CD4-positive, CD25-positive, alpha-beta regulatory T cell (primary cell): Measurements from ENCODE around the gene CA5A. TPM values are rescaled to one million over a fixed set of nuclear protein-coding genes. Genes with fewer than 3 reads are reported as not detected.
A peak's percentile ranks its signal among the peaks of the same experiment; 100 is the strongest.
"Not testable (repeated sequence)": the region's sequence is repeated elsewhere in the genome, so short reads cannot be mapped to it uniquely, and the experiment has no call there.

Source experiments
- ATAC-seq, 2 donors: fragments of 150-1000 bp; cut with Tn5 transposase; one replicate each; pipeline ENCODE4 v1.10.0; 2021; ENCODE audit warnings: low read depth in 2 of 2, moderate number of reproducible peaks in 2 of 2, moderate library complexity in 1 of 2
- DNase-seq, 3 donors: peaks; one replicate each; pipeline versions ENCODE4 v3.0.0 to v3.0.0-alpha.2; 2012 to 2022; ENCODE audit warnings: mixed read lengths in 1 of 3
- H3K27ac ChIP-seq: one replicate; pipeline ENCODE4 v1.7.0; 2013; ENCODE audit warnings: mild to moderate bottlenecking, low read length; ENCODE audit not compliant: insufficient read depth, poor library complexity, severe bottlenecking
- H3K27me3 ChIP-seq: one replicate; pipeline ENCODE4 v1.7.0; 2013; ENCODE audit warnings: low read length; ENCODE audit not compliant: control insufficient read depth, insufficient read depth
- H3K36me3 ChIP-seq: one replicate; pipeline ENCODE4 v1.7.0; 2013; ENCODE audit warnings: mild to moderate bottlenecking, low read length, moderate library complexity; ENCODE audit not compliant: control insufficient read depth, insufficient read depth
- H3K4me1 ChIP-seq: 2 replicates; pipeline ENCODE4 v1.7.0; 2013; ENCODE audit warnings: mild to moderate bottlenecking, low read length; ENCODE audit not compliant: insufficient read depth, control insufficient read depth, poor library complexity, severe bottlenecking
- H3K4me3 ChIP-seq: one replicate; pipeline ENCODE4 v1.7.0; 2013; ENCODE audit warnings: low read depth, mild to moderate bottlenecking, low read length, moderate library complexity
- H3K9me3 ChIP-seq, 2 experiments: 1 replicate in 1 of 2; 2 replicates in 1 of 2; pipeline ENCODE4 v1.7.0; 2013; ENCODE audit warnings: low read length in 2 of 2, mild to moderate bottlenecking in 1 of 2, moderate library complexity in 1 of 2; ENCODE audit not compliant: control insufficient read depth in 2 of 2
- H3K27ac Mint-ChIP-seq, 3 donors: one replicate each; pipeline ENCODE4 v1.8.0; 2020 to 2022; ENCODE audit warnings: mild to moderate bottlenecking in 3 of 3, mixed read lengths in 3 of 3, moderate library complexity in 2 of 3
- H3K27me3 Mint-ChIP-seq: one replicate; pipeline ENCODE4 v1.8.0; 2022; ENCODE audit warnings: mild to moderate bottlenecking, mixed read lengths
- H3K36me3 Mint-ChIP-seq: one replicate; pipeline ENCODE4 v1.8.0; 2020; ENCODE audit warnings: mixed read lengths
- H3K4me1 Mint-ChIP-seq, 4 donors: one replicate each; pipeline ENCODE4 v1.8.0; 2020 to 2022; ENCODE audit warnings: mixed read lengths in 4 of 4, mild to moderate bottlenecking in 1 of 4
- H3K4me3 Mint-ChIP-seq, 4 donors: one replicate each; pipeline ENCODE4 v1.8.0; 2020 to 2022; ENCODE audit warnings: mild to moderate bottlenecking in 4 of 4, mixed read lengths in 4 of 4, moderate library complexity in 3 of 4
- H3K9me3 Mint-ChIP-seq, 7 donors: one replicate each; pipeline ENCODE4 v1.8.0; 2020 to 2022; ENCODE audit warnings: mixed read lengths in 7 of 7, mild to moderate bottlenecking in 3 of 7, moderate library complexity in 2 of 7
- polyA plus RNA-seq, 4 donors: library from polyadenylated mRNA; unstranded; fragments of 300-500 nt; fragmentation: Illumina TruSeq; gene quantifications; one replicate each; pipeline ENCODE4 v1.2.3, GENCODE V29; 2021
- total RNA-seq: library from RNA; stranded (reverse); gene quantifications from one replicate; pipeline ENCODE4 v1.2.3, GENCODE V29; 2022

The CA5A gene
- total and polyA plus RNA-seq, 5 donors from 2014 or later: not detected

GRCh38 chr16:87909203-87909935 is 27.0 kb downstream of the CA5A start:
- not testable (repeated sequence) for H3K4me1 ChIP-seq, H3K27me3 ChIP-seq, H3K9me3 Mint-ChIP-seq, H3K4me1 Mint-ChIP-seq, H3K9me3 ChIP-seq, H3K36me3 ChIP-seq, H3K27me3 Mint-ChIP-seq, H3K4me3 ChIP-seq, H3K27ac ChIP-seq, H3K36me3 Mint-ChIP-seq
- Mint-ChIP-seq H3K4me3 (peak overlapping the region in 1 of 4 donors; percentile 59), H3K27ac (peak overlapping the region in 1 of 3 donors; percentile 32)
- peak; percentile 80 to 85 for ATAC-seq
- DNase-seq: peak; percentile 59 to 78 (median 76)

GRCh38 chr16:87908101-87908500 is 28.2 kb downstream of the CA5A start:
- H3K36me3 ChIP-seq, H3K9me3 ChIP-seq, DNase-seq, H3K4me3 ChIP-seq, H3K36me3 Mint-ChIP-seq, H3K4me1 Mint-ChIP-seq, H3K4me3 Mint-ChIP-seq, H3K27ac ChIP-seq, ATAC-seq, H3K27me3 Mint-ChIP-seq, H3K4me1 ChIP-seq, H3K9me3 Mint-ChIP-seq, H3K27me3 ChIP-seq: not testable (repeated sequence)
- peak overlapping the region in 1 of 3 donors; percentile 6 for H3K27ac Mint-ChIP-seq

GRCh38 chr16:87905521-87905920 is 30.8 kb downstream of the CA5A start:
- H3K36me3 ChIP-seq, H3K4me1 Mint-ChIP-seq, H3K27me3 ChIP-seq, DNase-seq, H3K9me3 Mint-ChIP-seq, H3K4me3 ChIP-seq, H3K36me3 Mint-ChIP-seq, H3K4me1 ChIP-seq, H3K9me3 ChIP-seq, H3K27ac ChIP-seq, H3K27ac Mint-ChIP-seq, H3K4me3 Mint-ChIP-seq, ATAC-seq, H3K27me3 Mint-ChIP-seq: not testable (repeated sequence)

GRCh38 chr16:87904963-87905362 is 31.4 kb downstream of the CA5A start:
- not testable (repeated sequence) for H3K27me3 ChIP-seq, H3K9me3 ChIP-seq, H3K4me3 Mint-ChIP-seq, H3K4me1 Mint-ChIP-seq, H3K36me3 ChIP-seq, H3K4me3 ChIP-seq, H3K4me1 ChIP-seq, H3K27me3 Mint-ChIP-seq, H3K36me3 Mint-ChIP-seq, H3K27ac Mint-ChIP-seq, ATAC-seq, H3K9me3 Mint-ChIP-seq, H3K27ac ChIP-seq, DNase-seq

- not testable (repeated sequence) for ATAC-seq, H3K27ac Mint-ChIP-seq, H3K36me3 Mint-ChIP-seq, H3K27ac ChIP-seq, H3K9me3 ChIP-seq, H3K27me3 Mint-ChIP-seq, H3K27me3 ChIP-seq, H3K4me3 ChIP-seq, H3K4me3 Mint-ChIP-seq, DNase-seq, H3K9me3 Mint-ChIP-seq, H3K36me3 ChIP-seq
- H3K4me1 ChIP-seq: peaks cover 26% of the 10 kb centered on the region
- peaks cover 0 to 30% (median 21%) of the 10 kb centered on the region in 4 donors for H3K4me1 Mint-ChIP-seq
Measured at GRCh38 chr16:87900489-87900888, 35.8 kb downstream of the CA5A start.

- peak in 1 of 3 donors; percentile 84 for DNase-seq
- Histone ChIP-seq H3K4me3 (no peak overlapping the region), H3K36me3 (no peaks in the 10 kb centered on the region), H3K27me3 (no peaks in the 10 kb centered on the region), H3K9me3 (no peaks in the 10 kb centered on the region), H3K4me1 (peaks cover 27% of the 10 kb centered on the region), H3K27ac (peak overlapping the region; percentile 41)
- peaks cover 0 to 35% (median 22%) of the 10 kb centered on the region in 4 donors for H3K4me1 Mint-ChIP-seq
- H3K4me3 Mint-ChIP-seq: peak overlapping the region in 3 of 4 donors; percentile 52 to 74 (median 64)
- peak overlapping the region; percentile 93 to 97 (median 93) for H3K27ac Mint-ChIP-seq
- peak; percentile 44 to 58 for ATAC-seq
- H3K36me3 Mint-ChIP-seq: no peaks in the 10 kb centered on the region
- H3K9me3 Mint-ChIP-seq: no peaks in the 10 kb centered on the region
- H3K27me3 Mint-ChIP-seq: no peaks in the 10 kb centered on the region
Measured at GRCh38 chr16:87897521-87898505, 38.5 kb downstream of the CA5A start.

GRCh38 chr16:87896924-87897520 is 39.3 kb downstream of the CA5A start:
- not testable (repeated sequence) for H3K9me3 ChIP-seq, H3K27me3 Mint-ChIP-seq, H3K27me3 ChIP-seq, DNase-seq, H3K36me3 ChIP-seq, H3K9me3 Mint-ChIP-seq, H3K36me3 Mint-ChIP-seq, ATAC-seq, H3K4me3 ChIP-seq
- H3K4me1 ChIP-seq: peaks cover 27% of the 10 kb centered on the region
- peak overlapping the region; percentile 38 to 76 (median 56) for H3K4me3 Mint-ChIP-seq
- H3K27ac Mint-ChIP-seq: peak overlapping the region; percentile 93 to 97 (median 93)
- peak overlapping the region; percentile 41 for H3K27ac ChIP-seq
- peaks cover 0 to 35% (median 22%) of the 10 kb centered on the region in 4 donors for H3K4me1 Mint-ChIP-seq
